Neutrophil (primary cell): ENCODE results near the gene NR3C2.

Experiments
- H3K27ac ChIP-seq: fragments of 200-600 bp; sonication (generic); 2 replicates; pipeline ENCODE4 v1.5.1; 2016; ENCODE audit warnings: mild to moderate bottlenecking, moderate library complexity
- H3K27me3 ChIP-seq: fragments of 200-600 bp; sonication (generic); 2 replicates; pipeline ENCODE4 v1.6.0; 2016; ENCODE audit warnings: mild to moderate bottlenecking
- H3K36me3 ChIP-seq: fragments of 200-600 bp; sonication (generic); 2 replicates; pipeline ENCODE4 v1.5.1; 2017
- H3K4me1 ChIP-seq, 2 experiments: fragments of 200-600 bp in 1 of 2; sonication (generic) in 1 of 2; 1 replicate in 1 of 2; 2 replicates in 1 of 2; pipeline versions ENCODE4 v1.5.1 to v1.6.1; 2013 to 2016; ENCODE audit warnings: low read depth in 1 of 2, low read length in 1 of 2, mild to moderate bottlenecking in 1 of 2, moderate library complexity in 1 of 2; ENCODE audit not compliant: control insufficient read depth in 1 of 2, insufficient read depth in 1 of 2
- H3K4me3 ChIP-seq, 2 experiments: fragments of 200-600 bp in 1 of 2; sonication (generic) in 1 of 2; 1 replicate in 1 of 2; 2 replicates in 1 of 2; pipeline ENCODE4 v1.5.1; 2013 to 2016; ENCODE audit warnings: low read depth in 1 of 2, low read length in 1 of 2, mild to moderate bottlenecking in 1 of 2, moderate library complexity in 1 of 2
- H3K9me3 ChIP-seq: fragments of 200-600 bp; sonication (generic); 2 replicates; pipeline ENCODE4 v1.5.1; 2016
- CTCF ChIP-seq: fragments of 200-600 bp; sonication (generic); IDR thresholded peaks from 2 replicates; pipeline ENCODE4 v1.5.1; 2016; ENCODE audit warnings: antibody characterized with exemption

Gene NR3C2

GRCh38 chr4:148057984-148058859 lies 384.0 kb downstream of the NR3C2 start:
- no peaks in the 10 kb centered on the region for H3K36me3 ChIP-seq
- TF ChIP-seq CTCF: no peak
- no peaks in the 10 kb centered on the region for H3K9me3 ChIP-seq
- H3K4me1 ChIP-seq: peaks cover 0 to 11% of the 10 kb centered on the region in 2 experiments
- H3K27me3 ChIP-seq: no peaks in the 10 kb centered on the region
- no peak overlapping the region for H3K4me3 ChIP-seq
- H3K27ac ChIP-seq: no peak overlapping the region

- TF ChIP-seq CTCF: no peak
- Histone ChIP-seq H3K36me3 (no peaks in the 10 kb centered on the region), H3K9me3 (no peaks in the 10 kb centered on the region), H3K4me3 (no peak overlapping the region), H3K27me3 (no peaks in the 10 kb centered on the region), H3K4me1 (peaks cover 0 to 15% of the 10 kb centered on the region in 2 experiments), H3K27ac (no peak overlapping the region)
Observed at GRCh38 chr4:148057516-148057915, 384.7 kb downstream of the NR3C2 start.

- Histone ChIP-seq H3K9me3 (no peaks in the 10 kb centered on the region), H3K27ac (no peak overlapping the region), H3K27me3 (no peaks in the 10 kb centered on the region), H3K36me3 (no peaks in the 10 kb centered on the region), H3K4me3 (no peak overlapping the region), H3K4me1 (peaks cover 6 to 22% of the 10 kb centered on the region in 2 experiments)
- no peak for TF ChIP-seq CTCF
Observed at GRCh38 chr4:148056879-148057278, 385.3 kb downstream of the NR3C2 start.

GRCh38 chr4:148055844-148056243 lies 386.4 kb downstream of the NR3C2 start:
- Histone ChIP-seq H3K9me3 (no peaks in the 10 kb centered on the region), H3K4me3 (no peak overlapping the region), H3K36me3 (no peaks in the 10 kb centered on the region), H3K4me1 (peaks cover 7 to 31% of the 10 kb centered on the region in 2 experiments), H3K27me3 (no peaks in the 10 kb centered on the region), H3K27ac (no peak overlapping the region)
- TF ChIP-seq CTCF: no peak

DNA sequence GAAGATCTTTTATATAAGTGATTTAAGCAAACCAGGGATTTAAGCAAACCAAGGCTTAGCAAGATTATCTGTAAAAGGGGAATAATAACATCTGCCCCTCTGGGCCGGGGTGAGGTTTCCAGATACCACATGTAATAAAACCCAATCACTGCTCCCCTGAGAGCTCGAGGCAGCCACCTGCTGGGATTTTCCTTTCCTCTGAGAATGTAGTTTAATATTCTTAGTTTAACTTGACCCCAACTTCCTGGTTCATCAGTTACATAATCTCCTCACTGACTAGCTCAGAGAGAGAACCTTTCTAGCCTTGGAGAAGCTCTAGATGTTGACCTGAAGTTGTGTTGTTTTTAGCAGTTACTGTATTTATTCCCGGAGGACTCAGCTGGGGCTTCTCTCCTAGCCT lies 387.9 kb downstream of the NR3C2 start:
- peaks cover 7 to 31% of the 10 kb centered on the region in 2 experiments for H3K4me1 ChIP-seq
- TF ChIP-seq CTCF: no peak
- H3K27me3 ChIP-seq: no peaks in the 10 kb centered on the region
- H3K9me3 ChIP-seq: no peaks in the 10 kb centered on the region
- no peaks in the 10 kb centered on the region for H3K36me3 ChIP-seq
- no peak overlapping the region for H3K4me3 ChIP-seq
- no peak overlapping the region for H3K27ac ChIP-seq
